HG02623 (cell line): ENCODE results near the gene TNKS2.
"Not testable (repeated sequence)": the region's sequence is repeated elsewhere in the genome, so short reads cannot be mapped to it uniquely, and the experiment has no call there.

Source experiments
- ATAC-seq: cut with Tn5 transposase; IDR thresholded peaks from one replicate; pipeline ENCODE4 v1.9.1; 2021; ENCODE audit warnings: moderate library complexity; ENCODE audit not compliant: unreplicated experiment

The TNKS2 gene

DNA sequence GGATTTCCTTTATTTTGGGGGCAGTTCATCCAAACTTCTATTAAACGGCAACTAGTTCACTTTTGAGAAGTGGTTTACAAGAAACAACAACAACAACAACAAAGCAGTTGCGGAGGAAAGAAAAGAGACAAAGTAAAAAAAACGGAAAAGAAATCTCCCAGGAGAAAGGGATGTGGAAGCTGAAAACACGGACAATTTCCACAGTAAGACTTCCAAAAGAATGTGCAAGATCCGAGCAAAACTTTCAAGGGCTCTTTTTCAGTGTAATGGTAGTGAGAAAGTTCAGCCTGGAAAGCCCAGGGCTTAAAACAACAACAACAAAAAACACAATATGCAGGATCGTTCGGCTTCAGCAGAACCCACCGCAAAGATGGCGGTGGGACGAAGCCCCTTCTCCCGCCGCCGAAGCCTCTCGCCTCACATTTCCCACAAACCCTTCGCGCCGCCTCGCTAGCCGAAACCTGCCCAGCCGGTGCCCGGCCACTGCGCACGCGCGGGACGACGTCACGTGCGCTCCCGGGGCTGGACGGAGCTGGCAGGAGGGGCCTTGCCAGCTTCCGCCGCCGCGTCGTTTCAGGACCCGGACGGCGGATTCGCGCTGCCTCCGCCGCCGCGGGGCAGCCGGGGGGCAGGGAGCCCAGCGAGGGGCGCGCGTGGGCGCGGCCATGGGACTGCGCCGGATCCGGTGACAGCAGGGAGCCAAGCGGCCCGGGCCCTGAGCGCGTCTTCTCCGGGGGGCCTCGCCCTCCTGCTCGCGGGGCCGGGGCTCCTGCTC is at the start of gene TNKS2:
Gene TNKS2 (plus strand): TSS at position 553 of the 775 bp plus-strand sequence. CDS start 265 bp downstream, outside the sequence.
- peak; percentile 74 for ATAC-seq

GRCh38 chr10:91749592-91749991 is 48.6 kb upstream of the TNKS2 start:
- ATAC-seq, result not testable (repeated sequence)

- ATAC-seq, result no peak
These were observed 41.9 kb upstream of the TNKS2 start for GRCh38 chr10:91756286-91756685.

- ATAC-seq, result no peak
These were observed 39.7 kb upstream of the TNKS2 start for GRCh38 chr10:91758303-91759146.

DNA sequence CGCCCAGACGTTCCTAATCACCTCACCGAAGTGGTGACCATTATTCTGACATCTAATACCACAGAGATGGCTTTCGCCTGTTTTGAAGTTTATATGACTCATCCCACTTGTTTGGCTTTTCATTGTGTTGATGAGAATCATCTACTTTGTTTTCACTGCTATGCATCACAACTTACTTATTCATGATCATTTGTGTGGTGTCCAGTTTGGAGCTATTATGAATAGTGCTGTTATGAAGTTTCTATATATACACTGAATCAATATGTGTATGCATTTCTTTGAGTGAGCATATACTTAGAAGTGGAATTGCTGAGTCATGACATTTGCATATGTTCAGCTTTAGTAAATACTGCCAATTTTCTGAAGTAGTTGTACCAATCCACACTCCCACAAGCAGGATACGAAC is 38.6 kb upstream of the TNKS2 start:
- ATAC-seq, result no peak

DNA sequence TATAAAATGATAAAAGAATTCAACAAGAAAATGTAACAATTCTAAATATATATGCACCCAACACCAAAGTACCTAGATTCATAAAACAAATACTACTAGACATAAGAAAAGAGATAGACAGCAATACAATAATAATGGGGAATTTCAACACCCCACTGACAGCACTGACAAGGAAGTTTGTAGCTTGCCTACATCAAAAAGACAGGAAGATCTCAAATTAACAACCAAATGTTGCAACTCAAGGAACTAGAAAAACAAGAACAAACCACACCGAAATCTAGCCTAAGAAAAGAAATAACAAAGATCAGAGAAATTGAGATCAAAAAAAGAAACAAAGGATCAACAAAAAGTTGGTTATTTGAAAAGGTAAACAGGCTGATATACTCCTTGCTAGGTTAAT is 36.5 kb upstream of the TNKS2 start:
- no peak for ATAC-seq

DNA sequence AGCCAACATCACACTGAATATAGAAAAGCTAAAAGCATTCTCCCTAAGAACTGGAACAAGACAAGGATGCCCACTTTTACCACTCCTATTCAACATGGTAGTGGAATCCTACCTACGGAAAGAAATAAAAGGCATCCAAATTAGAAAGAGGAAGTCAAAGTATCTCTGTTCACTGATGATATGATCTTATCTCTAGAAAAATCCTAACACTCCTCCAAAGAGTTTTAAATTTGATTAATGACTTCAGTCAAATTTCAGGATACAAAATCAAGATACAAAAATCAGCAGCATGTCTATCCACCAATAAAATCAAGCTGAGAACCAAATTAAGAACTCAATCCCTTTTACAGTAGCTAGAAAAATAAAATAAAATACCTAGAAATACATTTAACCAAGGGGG is 35.3 kb upstream of the TNKS2 start:
- ATAC-seq, result no peak

- ATAC-seq, result no peak
These were observed 31.6 kb upstream of the TNKS2 start for GRCh38 chr10:91766676-91767075.

DNA sequence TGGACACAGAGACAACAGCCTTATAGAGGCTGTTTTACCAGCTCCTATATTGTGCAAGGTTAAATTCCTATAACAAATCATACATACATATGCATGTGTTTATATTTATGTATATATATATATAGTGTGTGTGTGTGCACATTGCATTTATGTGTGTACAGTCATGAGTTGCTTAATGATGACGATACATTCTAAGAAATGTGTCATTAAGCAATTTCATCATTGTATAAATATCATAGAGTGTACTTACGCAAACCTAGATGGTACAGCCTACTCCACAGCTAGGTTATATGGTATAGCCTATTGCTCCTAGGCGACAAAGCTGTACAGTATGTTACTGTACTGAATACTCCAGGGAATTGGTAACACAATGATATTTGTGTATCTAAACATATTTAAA is 30.1 kb upstream of the TNKS2 start:
- ATAC-seq, result no peak

- no peak for ATAC-seq
These were observed 26.3 kb upstream of the TNKS2 start for GRCh38 chr10:91771907-91772306.

- ATAC-seq, result no peak
These were observed 25.8 kb upstream of the TNKS2 start for GRCh38 chr10:91772461-91772860.

DNA sequence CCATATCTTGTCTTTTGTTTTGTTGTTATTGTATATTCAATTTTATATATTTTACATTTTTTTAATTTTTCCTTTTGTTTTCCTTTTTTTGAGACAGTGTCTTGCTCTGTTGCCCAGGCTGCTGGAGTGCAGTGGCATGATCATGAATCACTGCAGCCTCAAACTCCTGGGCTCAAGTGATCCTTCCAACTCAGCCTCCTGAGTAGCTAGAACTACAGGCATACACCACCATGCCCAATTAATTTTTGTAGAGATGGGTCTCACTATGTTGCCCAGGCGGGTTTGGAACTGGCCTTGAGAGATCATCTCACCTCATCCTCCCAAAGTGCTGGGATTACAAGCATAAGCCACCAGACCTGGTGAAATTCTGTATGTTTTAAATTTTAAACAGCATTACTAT is 25.4 kb upstream of the TNKS2 start:
- ATAC-seq, result no peak

- ATAC-seq, result no peak
These were observed 23.7 kb upstream of the TNKS2 start for GRCh38 chr10:91774571-91774970.

GRCh38 chr10:91775731-91776130 is 22.5 kb upstream of the TNKS2 start:
- no peak for ATAC-seq

- no peak for ATAC-seq
These were observed 22.0 kb upstream of the TNKS2 start for GRCh38 chr10:91776266-91776665.

GRCh38 chr10:91778485-91778884 is 19.7 kb upstream of the TNKS2 start:
- no peak for ATAC-seq

DNA sequence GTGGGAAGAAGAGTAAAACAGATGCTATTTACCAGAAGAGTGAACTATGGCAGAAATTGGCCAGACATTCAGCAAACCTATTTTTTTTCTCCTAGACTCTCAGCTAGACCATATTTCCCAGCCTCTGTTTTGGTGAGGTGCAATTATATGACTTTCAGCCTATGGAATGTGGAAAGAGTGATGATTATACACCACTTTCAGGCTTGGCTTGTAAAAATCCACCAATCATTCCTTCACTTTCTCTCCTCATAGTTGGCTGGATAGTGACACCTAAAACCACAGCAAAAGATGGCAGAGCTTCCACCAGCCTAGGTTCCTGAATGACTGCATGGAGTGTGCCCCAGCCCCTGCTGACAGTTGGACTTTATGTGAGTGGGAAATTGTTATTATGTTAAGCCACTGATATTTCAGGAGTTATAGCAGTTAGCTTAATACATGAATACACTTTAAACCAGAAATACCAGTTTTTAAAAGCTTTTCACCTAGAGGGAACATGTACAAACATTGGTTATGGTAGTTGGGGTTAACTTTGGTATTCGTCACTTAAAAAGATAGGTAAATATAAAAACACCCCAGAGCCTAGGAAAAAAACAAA is 19.1 kb upstream of the TNKS2 start:
- ATAC-seq, result no peak

GRCh38 chr10:91782539-91782938 is 15.7 kb upstream of the TNKS2 start:
- ATAC-seq, result no peak

GRCh38 chr10:91785830-91786229 is 12.4 kb upstream of the TNKS2 start:
- ATAC-seq, result no peak

DNA sequence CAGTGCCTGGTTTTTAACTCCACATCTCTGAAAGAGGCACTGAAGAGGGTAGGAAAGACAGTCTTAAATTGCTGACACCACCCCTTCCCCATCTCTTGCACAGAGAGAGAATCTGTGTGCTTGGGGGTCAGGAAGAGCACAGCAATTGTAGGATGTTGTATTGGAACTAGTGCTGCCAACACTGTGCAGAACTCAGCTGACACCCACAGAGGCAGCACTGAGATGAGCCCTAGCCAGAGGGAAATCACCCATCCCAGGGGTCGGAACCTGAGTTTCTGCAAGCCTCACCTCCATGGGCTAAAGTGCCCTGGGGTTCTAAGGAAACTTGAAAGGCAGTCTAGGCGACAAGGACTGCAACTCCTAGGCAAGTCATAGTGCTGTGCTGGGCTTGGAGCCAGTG is 11.0 kb upstream of the TNKS2 start:
- ATAC-seq, result no peak

DNA sequence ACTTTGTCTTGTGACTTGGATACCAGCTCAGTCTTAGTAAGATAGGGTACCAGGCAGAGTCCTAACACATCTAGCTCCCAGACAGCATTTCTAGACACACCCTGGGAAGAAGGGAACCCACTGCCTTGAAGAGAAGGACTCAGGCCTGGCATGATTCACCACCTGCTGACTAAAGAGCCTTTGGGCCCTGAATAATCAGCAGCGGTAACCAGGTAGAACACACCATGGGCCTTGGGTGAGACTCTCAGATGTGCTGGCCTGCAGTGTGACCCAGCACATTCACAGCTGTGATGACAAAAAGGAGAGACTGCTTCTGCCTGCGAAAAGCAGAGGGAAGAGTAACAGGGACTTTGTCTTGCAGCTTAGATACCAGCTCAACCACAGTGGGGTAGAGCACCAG is 10.4 kb upstream of the TNKS2 start:
- ATAC-seq, result no peak

- ATAC-seq, result no peak
These were observed 9.7 kb upstream of the TNKS2 start for GRCh38 chr10:91788527-91788926.
